Retinal pigment epithelial cell (primary cell): Measurements from ENCODE around the gene AP3D1.
"Not testable (repeated sequence)": the region's sequence is repeated elsewhere in the genome, so short reads cannot be mapped to it uniquely, and the experiment has no call there.

ENCODE experiments used
- DNase-seq: peaks from one replicate; pipeline ENCODE4 v3.0.0-alpha.2; 2010; ENCODE audit warnings: low read depth
- H3K4me3 ChIP-seq: 2 replicates; pipeline ENCODE4 v1.5.1; 2011; ENCODE audit warnings: mild to moderate bottlenecking, low read length, control low read depth, moderate library complexity
- CTCF ChIP-seq: conservative IDR thresholded peaks from 2 replicates; pipeline ENCODE4 v1.5.1; 2011; ENCODE audit warnings: low read depth, low read length, control low read depth, inconsistent platforms

The AP3D1 gene

GRCh38 chr19:2129892-2130770, 21.2 kb downstream of the AP3D1 start:
- TF ChIP-seq CTCF, result no peak
- DNase-seq, result no peak
- no peak overlapping the region for H3K4me3 ChIP-seq

GRCh38 chr19:2129486-2129885, 21.9 kb downstream of the AP3D1 start:
- DNase-seq, result no peak
- no peak overlapping the region for H3K4me3 ChIP-seq
- TF ChIP-seq CTCF, result no peak

DNA sequence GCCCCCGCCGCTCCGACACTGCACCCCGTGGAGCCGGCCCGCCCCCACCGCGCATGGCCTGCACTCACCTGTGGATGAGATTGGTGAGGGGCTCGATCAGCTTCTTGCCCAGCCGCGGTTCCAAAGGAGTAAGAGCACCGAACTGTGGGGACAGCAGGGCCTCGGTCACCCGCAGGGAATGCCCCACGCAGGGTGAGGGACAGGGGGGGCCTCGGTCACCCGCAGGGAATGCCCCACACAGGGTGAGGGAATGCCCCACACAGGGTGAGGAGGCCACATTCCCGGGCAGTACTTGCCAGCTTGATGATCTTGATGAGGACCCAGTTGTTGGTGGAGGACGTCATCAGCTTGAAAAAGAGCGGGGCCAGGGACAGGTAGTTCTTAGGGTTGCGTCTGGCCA, 22.3 kb downstream of the AP3D1 start:
- no peak for TF ChIP-seq CTCF
- H3K4me3 ChIP-seq, result no peak overlapping the region
- DNase-seq, result no peak

DNA sequence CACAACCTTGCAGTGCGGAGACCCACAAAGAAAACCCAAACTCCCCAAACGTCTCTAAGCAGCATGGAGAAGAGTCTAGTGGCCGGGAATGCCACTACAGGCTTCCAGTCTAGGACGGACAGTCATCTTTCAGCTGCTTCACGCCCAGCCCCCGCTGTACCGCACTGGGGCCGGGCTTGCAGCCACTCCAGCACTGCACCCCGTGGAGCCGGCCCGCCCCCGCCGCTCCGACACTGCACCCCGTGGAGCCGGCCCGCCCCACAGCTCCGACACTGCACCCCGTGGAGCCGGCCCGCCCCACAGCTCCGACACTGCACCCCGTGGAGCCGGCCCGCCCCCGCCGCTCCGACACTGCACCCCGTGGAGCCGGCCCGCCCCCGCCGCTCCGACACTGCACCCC, 23.1 kb downstream of the AP3D1 start:
- DNase-seq, H3K4me3 ChIP-seq: not testable (repeated sequence)

- no peak for TF ChIP-seq CTCF
- no peak for DNase-seq
- H3K4me3 ChIP-seq, result no peak overlapping the region
Observed at GRCh38 chr19:2127758-2128157, 23.6 kb downstream of the AP3D1 start.

DNA sequence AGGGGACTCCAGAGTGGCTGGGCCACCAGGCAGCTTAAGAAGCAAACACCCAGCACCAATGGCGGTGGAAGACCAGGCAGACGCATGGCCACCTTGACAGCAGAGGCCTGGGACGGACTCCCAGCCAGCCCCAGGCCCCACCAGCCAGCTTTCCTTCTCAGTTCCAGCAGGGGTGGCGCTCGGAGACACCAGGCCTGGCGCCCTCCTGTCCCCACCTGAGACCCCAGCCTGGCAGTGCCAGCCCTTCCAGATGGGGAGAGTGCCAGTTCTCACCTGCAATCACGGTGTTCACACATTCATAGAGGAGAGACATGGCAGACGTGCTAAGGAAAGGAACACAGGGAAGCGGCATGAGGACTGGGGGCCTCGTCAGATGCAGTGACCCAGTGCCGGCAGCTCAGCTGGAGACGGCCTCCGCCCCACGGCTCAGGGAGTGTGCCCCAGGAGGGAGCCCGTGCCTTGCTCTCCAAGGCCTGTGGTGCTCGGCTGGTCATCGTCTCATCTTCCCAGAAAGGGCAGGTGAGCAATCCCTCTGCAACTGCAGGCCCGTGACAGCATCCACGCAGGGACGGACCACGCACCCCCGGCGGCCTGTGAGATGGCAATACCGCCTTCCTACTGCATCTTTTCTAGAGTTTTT, 24.4 kb downstream of the AP3D1 start:
- no peak overlapping the region for H3K4me3 ChIP-seq
- no peak for DNase-seq
- no peak for TF ChIP-seq CTCF

DNA sequence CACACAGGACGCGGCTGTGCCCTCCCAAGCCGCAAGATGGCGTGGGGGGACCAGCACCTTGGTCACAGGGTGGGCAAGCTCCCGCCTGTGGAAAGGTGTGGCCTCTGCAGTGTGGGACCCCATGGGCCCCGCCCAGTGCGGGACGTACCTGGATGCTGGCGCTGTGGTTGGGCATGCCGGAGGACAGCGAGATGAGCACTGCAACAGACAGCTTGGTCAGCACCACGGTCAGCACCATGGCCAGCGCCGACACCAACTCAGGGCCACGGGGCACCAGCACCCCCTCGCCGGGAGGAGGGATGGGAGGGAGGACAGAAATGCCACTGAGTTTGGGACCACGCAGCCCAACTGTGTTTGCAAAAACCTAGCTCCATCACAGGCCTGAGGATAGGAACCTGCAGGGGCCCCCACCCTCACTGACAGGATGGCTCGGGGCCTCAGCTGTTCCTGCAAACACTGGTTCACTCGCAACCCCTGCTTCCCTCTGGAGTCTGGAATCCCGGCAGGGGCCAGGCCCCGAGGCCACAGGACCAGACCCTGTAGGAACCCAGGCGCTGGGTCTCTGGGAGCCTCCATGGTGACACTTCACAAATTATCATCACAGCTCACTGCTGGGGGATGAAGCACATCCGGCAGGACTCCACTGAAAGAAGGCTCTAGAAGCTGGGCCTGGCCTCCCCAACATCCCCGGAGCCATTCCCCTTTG, 27.5 kb downstream of the AP3D1 start:
- DNase-seq, result no peak
- no peak for TF ChIP-seq CTCF
- H3K4me3 ChIP-seq, result no peak overlapping the region
